Loucy (cell line): ENCODE data around the gene ALOX5AP.

Experiments used
- H2AFZ ChIP-seq: fragments of 200-600 bp; sonication (generic); 2 replicates; pipeline ENCODE4 v1.6.0; 2016; ENCODE audit warnings: antibody characterized with exemption, mild to moderate bottlenecking, low read length, moderate library complexity
- H3F3A ChIP-seq: fragments of 200-600 bp; 2 replicates; pipeline ENCODE4 v1.6.0; 2016; ENCODE audit warnings: antibody characterized with exemption, low read depth, mild to moderate bottlenecking
- H3K27me3 ChIP-seq: fragments of 200-600 bp; sonication (generic); 2 replicates; pipeline ENCODE4 v1.6.1; 2014; ENCODE audit warnings: low read length, mild to moderate bottlenecking; ENCODE audit not compliant: insufficient read depth, poor library complexity, severe bottlenecking
- H3K36me3 ChIP-seq: fragments of 200-600 bp; sonication (generic); 2 replicates; pipeline ENCODE4 v1.6.1; 2016; ENCODE audit warnings: low read length; ENCODE audit not compliant: insufficient read depth
- H3K4me1 ChIP-seq: fragments of 200-600 bp; sonication (generic); 2 replicates; pipeline ENCODE4 v1.5.1; 2014; ENCODE audit warnings: low read length, mild to moderate bottlenecking; ENCODE audit not compliant: insufficient read depth, poor library complexity, severe bottlenecking
- H3K4me2 ChIP-seq: fragments of 200-600 bp; sonication (generic); 2 replicates; pipeline ENCODE4 v1.6.0; 2014; ENCODE audit warnings: antibody characterized with exemption, low read length, low read depth, mild to moderate bottlenecking; ENCODE audit not compliant: poor library complexity, severe bottlenecking
- H3K4me3 ChIP-seq: fragments of 200-600 bp; sonication (generic); 2 replicates; pipeline ENCODE4 v1.5.1; 2014; ENCODE audit warnings: low read length, mild to moderate bottlenecking, mixed read lengths; ENCODE audit not compliant: poor library complexity, severe bottlenecking
- H3K79me2 ChIP-seq: fragments of 200-600 bp; sonication (generic); 2 replicates; pipeline ENCODE4 v1.6.1; 2014; ENCODE audit warnings: low read length; ENCODE audit not compliant: insufficient read depth
- H3K9ac ChIP-seq: fragments of 200-600 bp; sonication (generic); 2 replicates; pipeline ENCODE4 v1.6.0; 2014; ENCODE audit warnings: mild to moderate bottlenecking, low read depth, low read length, moderate library complexity; ENCODE audit not compliant: poor library complexity, severe bottlenecking
- H3K9me2 ChIP-seq: fragments of 200-600 bp; sonication (generic); replicated peaks from 2 replicates; pipeline ENCODE4 v1.6.1; 2016; ENCODE audit warnings: low read depth, low read length, mixed read lengths
- H3K9me3 ChIP-seq: fragments of 200-600 bp; sonication (generic); 2 replicates; pipeline ENCODE4 v1.6.1; 2014; ENCODE audit warnings: mild to moderate bottlenecking, antibody characterized with exemption, low read length, low read depth; ENCODE audit not compliant: insufficient read depth
- H4K20me1 ChIP-seq: fragments of 200-600 bp; sonication (generic); 2 replicates; pipeline ENCODE4 v1.6.0; 2014; ENCODE audit warnings: antibody characterized with exemption, low read length, mild to moderate bottlenecking; ENCODE audit not compliant: insufficient read depth, poor library complexity, severe bottlenecking
- EZH2phosphoT487 ChIP-seq: fragments of 200-600 bp; IDR thresholded peaks from 2 replicates; pipeline ENCODE4 v1.6.1; 2018; ENCODE audit warnings: antibody characterized with exemption, mild to moderate bottlenecking, moderate library complexity, borderline replicate concordance
- TF ChIP-seq, protein P1 (sequence below): fragments of 200-600 bp; sonication (generic); conservative IDR thresholded peaks from 2 replicates; pipeline ENCODE4 v1.5.1; 2014; ENCODE audit warnings: mild to moderate bottlenecking, antibody characterized with exemption, low read length

The ALOX5AP gene

DNA sequence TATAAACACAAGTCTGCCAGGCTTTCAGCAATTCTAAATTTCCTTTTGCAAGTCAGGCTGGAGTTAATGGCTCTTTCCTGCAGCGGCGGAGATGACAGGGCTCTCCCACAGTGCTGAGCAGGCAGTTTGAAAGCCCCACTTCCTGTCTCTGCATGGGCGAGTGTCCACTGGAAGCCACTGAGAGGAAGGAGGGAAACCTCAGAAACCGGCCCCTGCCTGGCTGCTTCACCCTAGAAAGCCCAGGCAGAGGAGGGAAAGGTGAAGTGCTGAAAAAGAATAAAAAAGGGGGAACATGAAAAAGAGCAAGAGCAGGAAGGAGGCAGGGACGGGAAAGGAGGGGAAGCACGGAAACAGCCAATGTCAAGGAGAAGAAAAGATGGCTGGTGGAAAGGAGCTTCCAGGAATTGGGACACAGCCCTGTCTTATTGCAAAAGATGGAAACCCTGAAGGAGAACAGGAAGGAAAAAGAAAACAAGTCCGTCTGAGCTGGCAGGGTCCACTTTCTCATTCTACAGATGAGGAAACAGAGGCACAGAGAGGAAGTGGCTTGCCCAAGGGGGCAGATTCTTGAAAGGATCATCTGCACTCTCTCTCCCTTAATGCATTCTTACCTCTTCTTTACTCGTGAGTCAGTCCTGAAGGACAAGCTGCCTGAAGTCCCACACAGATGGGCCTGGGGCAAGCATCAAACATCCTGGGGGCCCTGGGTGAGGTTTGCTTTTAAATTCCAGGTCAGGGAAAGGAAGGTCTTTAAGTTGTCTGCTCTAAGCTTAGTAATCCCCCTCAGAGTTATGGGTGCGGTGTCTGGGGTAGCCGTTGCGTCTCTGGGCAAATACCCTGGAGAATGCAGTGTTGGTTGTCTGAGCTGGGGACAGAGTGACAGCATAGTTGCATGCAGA lies 38.8 kb upstream of the ALOX5AP start:
- TF ChIP-seq, protein P1, sequence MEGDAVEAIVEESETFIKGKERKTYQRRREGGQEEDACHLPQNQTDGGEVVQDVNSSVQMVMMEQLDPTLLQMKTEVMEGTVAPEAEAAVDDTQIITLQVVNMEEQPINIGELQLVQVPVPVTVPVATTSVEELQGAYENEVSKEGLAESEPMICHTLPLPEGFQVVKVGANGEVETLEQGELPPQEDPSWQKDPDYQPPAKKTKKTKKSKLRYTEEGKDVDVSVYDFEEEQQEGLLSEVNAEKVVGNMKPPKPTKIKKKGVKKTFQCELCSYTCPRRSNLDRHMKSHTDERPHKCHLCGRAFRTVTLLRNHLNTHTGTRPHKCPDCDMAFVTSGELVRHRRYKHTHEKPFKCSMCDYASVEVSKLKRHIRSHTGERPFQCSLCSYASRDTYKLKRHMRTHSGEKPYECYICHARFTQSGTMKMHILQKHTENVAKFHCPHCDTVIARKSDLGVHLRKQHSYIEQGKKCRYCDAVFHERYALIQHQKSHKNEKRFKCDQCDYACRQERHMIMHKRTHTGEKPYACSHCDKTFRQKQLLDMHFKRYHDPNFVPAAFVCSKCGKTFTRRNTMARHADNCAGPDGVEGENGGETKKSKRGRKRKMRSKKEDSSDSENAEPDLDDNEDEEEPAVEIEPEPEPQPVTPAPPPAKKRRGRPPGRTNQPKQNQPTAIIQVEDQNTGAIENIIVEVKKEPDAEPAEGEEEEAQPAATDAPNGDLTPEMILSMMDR: no peak
- no peak for TF ChIP-seq EZH2phosphoT487
- Histone ChIP-seq H3K9ac (peak overlapping the region; percentile 68), H3K9me2 (no peaks in the 10 kb centered on the region), H4K20me1 (no peaks in the 10 kb centered on the region), H3K4me1 (peaks cover 45% of the 10 kb centered on the region), H3K4me2 (peak overlapping the region; percentile 77), H3K9me3 (no peaks in the 10 kb centered on the region), H2AFZ (peak overlapping the region; percentile 18), H3F3A (peaks cover 3% of the 10 kb centered on the region; the same call in 1 of the 2 replicates), H3K27me3 (no peaks in the 10 kb centered on the region), H3K79me2 (no peaks in the 10 kb centered on the region), H3K36me3 (no peaks in the 10 kb centered on the region), H3K4me3 (peak overlapping the region; percentile 63)

DNA sequence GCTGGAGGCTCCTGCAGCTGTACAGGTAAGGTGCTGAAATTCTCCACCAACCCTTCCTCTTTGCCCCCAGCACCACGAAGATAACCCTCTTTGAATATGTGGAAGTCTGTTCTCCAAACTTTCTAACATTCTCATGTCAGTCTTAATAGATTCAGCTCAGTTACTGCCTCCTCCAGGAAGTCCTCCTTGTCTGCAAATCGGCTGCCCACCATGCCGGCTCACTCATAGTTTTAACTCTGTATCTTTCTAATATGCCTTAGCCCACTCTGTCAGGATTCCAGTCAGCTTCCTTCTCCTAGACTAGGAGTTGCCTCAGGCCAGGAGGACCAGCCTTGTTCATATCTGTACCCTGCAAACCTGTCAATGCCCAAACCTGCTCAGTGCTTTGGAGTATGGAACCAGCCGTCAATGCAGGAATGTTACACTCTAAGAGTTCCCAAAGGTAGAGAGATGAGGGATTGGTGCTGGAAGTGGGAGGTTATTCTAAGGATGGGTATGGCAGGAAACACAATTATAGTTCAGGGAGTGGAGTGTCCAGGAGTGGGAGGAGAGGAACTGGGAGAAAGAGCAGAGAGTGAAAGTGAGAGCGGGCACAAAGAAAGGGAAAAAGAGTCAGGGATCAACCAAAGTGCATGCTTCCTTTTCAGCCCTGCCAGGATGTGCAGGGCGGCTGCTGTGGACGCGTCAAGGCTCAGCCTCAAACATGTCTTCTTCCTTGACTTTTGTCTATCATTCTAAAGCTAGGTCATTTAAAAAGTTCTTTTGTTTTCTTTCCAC lies 38.0 kb upstream of the ALOX5AP start:
- H3K4me2 ChIP-seq: peak overlapping the region; percentile 77
- H3F3A ChIP-seq: peaks cover 3% of the 10 kb centered on the region; the same call in 1 of the 2 replicates
- H3K9me3 ChIP-seq: no peaks in the 10 kb centered on the region
- H3K4me3 ChIP-seq: peak overlapping the region; percentile 63
- peak overlapping the region; percentile 68 for H3K9ac ChIP-seq
- H3K79me2 ChIP-seq: no peaks in the 10 kb centered on the region
- no peaks in the 10 kb centered on the region for H3K9me2 ChIP-seq
- H3K27me3 ChIP-seq: no peaks in the 10 kb centered on the region
- no peaks in the 10 kb centered on the region for H4K20me1 ChIP-seq
- peaks cover 48% of the 10 kb centered on the region for H3K4me1 ChIP-seq
- no peaks in the 10 kb centered on the region for H3K36me3 ChIP-seq
- H2AFZ ChIP-seq: no peak overlapping the region
- TF ChIP-seq EZH2phosphoT487: no peak
- TF ChIP-seq, protein P1: no peak

DNA sequence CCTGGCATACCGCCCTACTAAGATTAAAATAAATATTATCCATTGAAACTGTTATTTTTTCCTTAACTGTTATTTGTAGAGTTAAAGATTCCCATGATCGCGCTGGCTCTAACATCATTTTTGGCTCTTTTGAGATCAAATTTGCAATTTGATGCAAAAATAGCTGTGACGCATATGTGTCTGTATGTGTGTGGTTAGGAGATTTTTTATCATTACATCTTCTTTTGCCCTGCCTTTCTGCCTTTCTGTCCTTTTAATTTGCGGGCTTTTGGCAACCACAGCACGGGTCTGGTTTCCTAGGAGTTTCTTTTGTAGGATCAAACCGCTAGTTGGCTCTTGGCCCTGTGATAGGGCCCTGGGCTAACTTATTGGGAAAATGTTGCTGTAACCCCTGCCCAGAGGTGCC lies 37.3 kb upstream of the ALOX5AP start:
- H3K4me3 ChIP-seq: no peak overlapping the region
- H3K36me3 ChIP-seq: no peaks in the 10 kb centered on the region
- H2AFZ ChIP-seq: no peak overlapping the region
- H3K79me2 ChIP-seq: no peaks in the 10 kb centered on the region
- no peaks in the 10 kb centered on the region for H3K9me3 ChIP-seq
- H3F3A ChIP-seq: peaks cover 3% of the 10 kb centered on the region; the same call in 1 of the 2 replicates
- H3K4me1 ChIP-seq: peaks cover 49% of the 10 kb centered on the region
- H3K9ac ChIP-seq: peak overlapping the region; percentile 68
- H3K9me2 ChIP-seq: no peaks in the 10 kb centered on the region
- peak overlapping the region; percentile 77 for H3K4me2 ChIP-seq
- H3K27me3 ChIP-seq: no peaks in the 10 kb centered on the region
- H4K20me1 ChIP-seq: no peaks in the 10 kb centered on the region
- no peak for TF ChIP-seq EZH2phosphoT487
- TF ChIP-seq, protein P1: no peak
